Transverse colon (tissue), 4 donors: ENCODE measurements around the gene MSX1. TPM values are rescaled to one million over a fixed set of nuclear protein-coding genes. Genes with fewer than 3 reads are reported as not detected.

Source experiments
- DNase-seq: peaks from one replicate; pipeline ENCODE4 v3.0.0-alpha.2; 2019
- H3K27ac ChIP-seq, 4 donors: fragments of 200-600 bp; sonication (generic); 2 replicates each; pipeline ENCODE4 v1.5.1; 2016 to 2018; ENCODE audit warnings: inconsistent platforms in 4 of 4
- H3K27me3 ChIP-seq: fragments of 200-600 bp; sonication (generic); 2 replicates; pipeline ENCODE4 v1.5.1; 2017; ENCODE audit warnings: inconsistent platforms
- H3K36me3 ChIP-seq, 4 donors: fragments of 200-600 bp; sonication (generic); 2 replicates each; pipeline ENCODE4 v1.5.1; 2017 to 2019; ENCODE audit warnings: inconsistent platforms in 4 of 4
- H3K4me1 ChIP-seq, 4 donors: fragments of 200-600 bp; sonication (generic); 2 replicates each; pipeline ENCODE4 v1.5.1; 2017 to 2020; ENCODE audit warnings: inconsistent platforms in 4 of 4
- H3K4me3 ChIP-seq, 4 donors: fragments of 200-600 bp; sonication (generic); 1 replicate in 1 of 4; 2 replicates in 3 of 4; pipeline versions ENCODE4 v1.5.1 to v1.6.1; 2017 to 2019; ENCODE audit warnings: inconsistent platforms in 4 of 4
- H3K9me3 ChIP-seq, 2 donors: fragments of 200-600 bp; sonication (generic); 2 replicates each; pipeline ENCODE4 v1.5.1; 2017 to 2019; ENCODE audit warnings: inconsistent platforms in 2 of 2
- EP300 ChIP-seq: sonication (generic); formaldehyde crosslinking; IDR thresholded peaks from one replicate; pipeline ENCODE4 v1.6.1; 2017; ENCODE audit warnings: antibody characterized with exemption, low read depth
- POLR2A ChIP-seq: fragments of 450-650 bp; IDR thresholded peaks from one replicate; pipeline ENCODE4 v1.6.1; 2016; ENCODE audit warnings: antibody characterized with exemption, mild to moderate bottlenecking, moderate library complexity
- POLR2AphosphoS5 ChIP-seq, 3 donors: sonication (generic); formaldehyde crosslinking; IDR thresholded peaks; one replicate each; pipeline ENCODE4 v1.6.1; 2016; ENCODE audit warnings: antibody characterized with exemption in 3 of 3
- WGBS, 2 donors: methylation state at CpG; one replicate each; pipeline ENCODE4 v1.1.5; 2018; ENCODE audit warnings: low coverage in 1 of 2; 5-methylcytosine and 5-hydroxymethylcytosine counted together
- in situ Hi-C, 4 donors: fragments of 200-750 bp; cut with MboI; loops; one replicate each; pipeline versions ENCODE4 v1.15.0 to v1.15.1; 2017; ENCODE audit warnings: low sequenced_read_pairs in 3 of 4, low pct_ligation_motif_present in 1 of 4, low pct_unique_long_range_greater_than_20kb in 1 of 4
- intact Hi-C: fragments of 100-400 bp; cut with DNase I; formaldehyde crosslinking; loops from one replicate; pipeline ENCODE4 v1.15.1; 2023; ENCODE audit warnings: low total_unique reads
- total RNA-seq, 4 donors: library from RNA; depleted of rRNA; stranded (reverse); fragments of >200 nt; gene quantifications; one replicate each; pipeline ENCODE4 v1.1.0, GENCODE V29; 2016
- TF ChIP-seq, protein P1 (sequence below), 5 experiments: fragments of 200-600 bp in 3 of 5; fragments of 450-650 bp in 2 of 5; sonication (generic) in 3 of 5; IDR thresholded peaks; 1 replicate in 2 of 5; 2 replicates in 3 of 5; pipeline ENCODE4 v1.5.1; 2016 to 2017; ENCODE audit warnings: antibody characterized with exemption in 5 of 5, inconsistent platforms in 3 of 5, mild to moderate bottlenecking in 2 of 5, moderate library complexity in 1 of 5

Gene MSX1
- total RNA-seq, 4 donors from 2014 or later = 0.41 TPM; not detected in 3

DNA sequence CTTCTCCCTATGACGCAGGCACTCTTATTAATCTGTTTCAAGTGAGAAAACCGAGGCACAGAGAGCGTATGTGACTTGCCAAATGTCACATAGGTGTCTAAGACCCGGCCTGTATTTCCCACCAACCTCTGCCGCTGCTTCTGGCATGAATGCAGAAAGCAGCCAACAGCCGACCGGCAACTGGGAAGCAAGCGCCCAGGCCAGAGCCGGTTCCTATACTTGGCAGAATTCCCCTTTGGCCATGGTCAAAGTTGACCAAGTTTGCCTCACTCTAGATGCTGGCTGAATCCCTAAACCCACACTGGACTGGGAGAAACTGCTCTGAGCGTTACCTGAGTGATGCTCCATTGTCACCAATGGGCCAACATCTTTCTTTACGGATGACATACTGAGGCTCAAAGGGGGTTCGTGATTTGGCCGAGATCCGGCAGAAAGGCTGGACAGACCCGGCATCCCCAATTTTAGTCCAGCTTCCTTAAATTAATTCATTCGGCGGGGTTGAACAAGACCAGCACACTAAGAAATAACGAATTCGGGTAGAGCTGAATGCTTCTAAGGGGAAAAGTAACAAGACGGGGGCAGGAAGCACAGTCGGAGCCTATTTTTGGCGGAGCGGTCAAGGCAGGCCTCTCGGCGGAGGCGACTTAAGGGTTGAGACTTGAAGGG is 11.2 kb downstream of the MSX1 start:
- DNase-seq = no peak
- no peaks in the 10 kb centered on the region for H3K9me3 ChIP-seq
- intact Hi-C loops (no loop called here), in situ Hi-C loops (loop anchor here in 1 of 4 donors (25.0 kb wide), 1 partner anchor 383 kb away; no protein-coding TSS in a partner anchor)
- TF ChIP-seq, protein P1, sequence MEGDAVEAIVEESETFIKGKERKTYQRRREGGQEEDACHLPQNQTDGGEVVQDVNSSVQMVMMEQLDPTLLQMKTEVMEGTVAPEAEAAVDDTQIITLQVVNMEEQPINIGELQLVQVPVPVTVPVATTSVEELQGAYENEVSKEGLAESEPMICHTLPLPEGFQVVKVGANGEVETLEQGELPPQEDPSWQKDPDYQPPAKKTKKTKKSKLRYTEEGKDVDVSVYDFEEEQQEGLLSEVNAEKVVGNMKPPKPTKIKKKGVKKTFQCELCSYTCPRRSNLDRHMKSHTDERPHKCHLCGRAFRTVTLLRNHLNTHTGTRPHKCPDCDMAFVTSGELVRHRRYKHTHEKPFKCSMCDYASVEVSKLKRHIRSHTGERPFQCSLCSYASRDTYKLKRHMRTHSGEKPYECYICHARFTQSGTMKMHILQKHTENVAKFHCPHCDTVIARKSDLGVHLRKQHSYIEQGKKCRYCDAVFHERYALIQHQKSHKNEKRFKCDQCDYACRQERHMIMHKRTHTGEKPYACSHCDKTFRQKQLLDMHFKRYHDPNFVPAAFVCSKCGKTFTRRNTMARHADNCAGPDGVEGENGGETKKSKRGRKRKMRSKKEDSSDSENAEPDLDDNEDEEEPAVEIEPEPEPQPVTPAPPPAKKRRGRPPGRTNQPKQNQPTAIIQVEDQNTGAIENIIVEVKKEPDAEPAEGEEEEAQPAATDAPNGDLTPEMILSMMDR (IDR thresholded peaks at IDR 0.05) = no peak
- no peak for TF ChIP-seq POLR2AphosphoS5 (IDR thresholded peaks at IDR 0.05)
- no peak for TF ChIP-seq POLR2A
- TF ChIP-seq EP300 = no peak
- no peak overlapping the region for H3K4me3 ChIP-seq
- H3K27ac ChIP-seq = no peak overlapping the region
- H3K27me3 ChIP-seq = peaks cover 100% of the 10 kb centered on the region
- H3K36me3 ChIP-seq = no peaks in the 10 kb centered on the region
- H3K4me1 ChIP-seq = peaks cover 0 to 23% (median 12%) of the 10 kb centered on the region in 4 donors
- 13 to 18% methylated on average over 3 to 26 of the region's 26 CpGs for WGBS, 2 donors

DNA sequence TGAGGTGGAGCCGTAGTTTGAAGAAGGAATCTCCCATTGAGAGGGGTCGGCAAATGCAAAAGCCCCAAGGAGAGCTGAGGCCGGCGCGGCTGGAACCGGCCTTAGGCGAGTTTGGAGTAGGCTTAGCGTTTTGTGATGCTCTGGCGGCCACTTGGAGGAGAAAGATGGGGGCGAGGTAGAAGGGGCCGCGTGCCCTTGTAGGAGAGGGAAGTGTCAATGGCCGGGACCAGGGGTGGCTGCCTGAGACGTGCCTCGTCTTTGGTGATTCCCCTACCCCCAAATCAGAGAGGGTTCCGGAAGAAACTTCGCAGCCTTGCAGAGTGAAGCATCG is 11.7 kb downstream of the MSX1 start:
- H3K27ac ChIP-seq = no peak overlapping the region
- H3K9me3 ChIP-seq = no peaks in the 10 kb centered on the region
- intact Hi-C loops (no loop called here), in situ Hi-C loops (loop anchor here in 1 of 4 donors (25.0 kb wide), 1 partner anchor 384 kb away; no protein-coding TSS in a partner anchor)
- no peaks in the 10 kb centered on the region for H3K36me3 ChIP-seq
- H3K4me1 ChIP-seq = peaks cover 0 to 18% (median 8%) of the 10 kb centered on the region in 4 donors
- H3K4me3 ChIP-seq = no peak overlapping the region
- 8 to 10% methylated on average over 6 to 18 of the region's 18 CpGs for WGBS, 2 donors
- peaks cover 100% of the 10 kb centered on the region for H3K27me3 ChIP-seq
- no peak for TF ChIP-seq POLR2A
- TF ChIP-seq POLR2AphosphoS5 (IDR thresholded peaks at IDR 0.05) = no peak
- no peak for TF ChIP-seq EP300
- TF ChIP-seq, protein P1 (IDR thresholded peaks at IDR 0.05) = no peak
- no peak for DNase-seq

DNA sequence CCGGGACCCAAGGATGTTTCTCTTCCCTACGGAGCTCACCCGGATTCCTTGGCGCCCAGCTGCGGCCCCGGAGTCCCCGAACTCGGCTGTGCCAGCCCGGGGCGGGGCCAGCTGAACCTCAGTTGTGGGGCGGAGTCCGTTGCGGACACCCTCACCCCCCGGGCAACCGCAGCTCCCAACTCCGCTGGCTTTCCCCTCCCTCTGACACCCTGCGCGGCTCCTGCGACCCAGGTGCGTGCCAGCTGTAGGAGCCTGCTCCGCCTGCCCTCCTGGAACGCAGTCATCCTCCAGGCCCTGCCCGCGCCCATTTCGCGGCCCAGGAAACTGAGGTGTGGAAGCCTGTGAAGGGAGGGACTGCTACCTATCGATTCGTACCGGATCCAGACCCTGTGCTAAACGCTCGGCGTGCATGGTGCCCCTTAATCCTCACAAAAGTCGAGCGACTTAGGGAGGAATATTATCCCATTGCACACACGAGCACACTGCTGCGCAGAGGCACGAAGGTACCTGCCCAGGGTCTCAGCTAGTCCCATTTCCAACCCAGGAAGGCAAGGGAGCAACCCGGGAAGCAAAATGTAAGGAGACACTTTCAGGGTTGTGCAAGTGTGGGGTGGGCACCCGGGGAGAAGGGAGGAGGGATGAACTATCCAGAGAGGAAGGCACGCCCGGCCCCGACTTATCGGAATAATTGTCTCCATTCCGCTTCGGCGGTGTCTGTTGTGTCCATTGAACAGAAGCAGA is 12.3 kb downstream of the MSX1 start:
- H3K9me3 ChIP-seq = no peaks in the 10 kb centered on the region
- no peak overlapping the region for H3K27ac ChIP-seq
- in situ Hi-C loops (loop anchor here in 1 of 4 donors (25.0 kb wide), 1 partner anchor 384 kb away; no protein-coding TSS in a partner anchor), intact Hi-C loops (no loop called here)
- H3K27me3 ChIP-seq = peaks cover 100% of the 10 kb centered on the region
- TF ChIP-seq, protein P1 (IDR thresholded peaks at IDR 0.05) = no peak
- TF ChIP-seq POLR2A = no peak
- TF ChIP-seq EP300 = no peak
- TF ChIP-seq POLR2AphosphoS5 (IDR thresholded peaks at IDR 0.05) = no peak
- no peak for DNase-seq
- H3K36me3 ChIP-seq = no peaks in the 10 kb centered on the region
- WGBS, 2 donors = 19% methylated on average over 32 of the region's 46 CpGs; no CpG with 5 or more reads in 1 of the 2 donors
- peaks cover 0 to 13% (median 4%) of the 10 kb centered on the region in 4 donors for H3K4me1 ChIP-seq
- no peak overlapping the region for H3K4me3 ChIP-seq

DNA sequence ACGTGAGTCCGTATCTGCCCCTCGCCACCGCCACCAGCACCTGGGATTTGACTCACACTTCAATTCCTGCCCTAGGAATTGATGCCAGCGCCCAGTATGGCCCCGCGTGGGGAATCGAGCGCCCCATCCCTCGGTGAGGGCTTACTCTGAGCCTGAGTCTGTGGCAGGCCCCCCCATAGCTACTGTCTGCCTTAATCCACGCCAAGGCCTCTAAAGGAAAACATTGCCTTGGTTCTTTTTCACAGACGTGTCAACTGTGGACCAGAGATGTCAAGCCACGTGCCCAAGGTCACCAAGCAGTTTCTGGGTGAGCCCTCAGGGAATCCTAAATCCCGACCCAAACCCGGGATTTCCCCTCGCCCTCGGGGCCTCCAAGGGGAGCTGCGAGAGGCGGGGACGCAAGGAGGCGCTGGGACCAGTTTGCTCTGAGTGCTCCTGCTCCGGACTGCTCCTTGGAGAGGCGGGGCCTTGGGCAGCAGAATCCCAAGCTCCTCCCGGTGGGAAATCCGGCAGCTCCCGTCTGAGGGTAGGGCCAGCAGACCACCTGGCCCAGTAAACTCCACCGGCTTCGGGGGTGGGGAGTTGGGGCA is 12.9 kb downstream of the MSX1 start:
- intact Hi-C loops = no loop called here

More for the DNA sequence above, 12.9 kb downstream of the MSX1 start:
- in situ Hi-C loops = loop anchor here in 1 of 4 donors (25.0 kb wide), 1 partner anchor 385 kb away; no protein-coding TSS in a partner anchor
- Histone ChIP-seq H3K27ac (no peak overlapping the region), H3K27me3 (peaks cover 100% of the 10 kb centered on the region), H3K36me3 (no peaks in the 10 kb centered on the region), H3K4me1 (peaks cover 0 to 6% (median under 1%) of the 10 kb centered on the region in 4 donors), H3K9me3 (no peaks in the 10 kb centered on the region), H3K4me3 (no peak overlapping the region)
- 17% methylated on average over 28 of the region's 28 CpGs; no CpG with 5 or more reads in 1 of the 2 donors for WGBS, 2 donors
- no peak for DNase-seq
- TF ChIP-seq EP300 (no peak), POLR2AphosphoS5 (IDR thresholded peaks at IDR 0.05) (no peak), POLR2A (no peak)
- TF ChIP-seq, protein P1 (IDR thresholded peaks at IDR 0.05) = no peak
